GM18508 (cell line): Measurements from ENCODE around the gene RNF149.
"Not testable (repeated sequence)": the region's sequence is repeated elsewhere in the genome, so short reads cannot be mapped to it uniquely, and the experiment has no call there.

Experiments
- ATAC-seq: cut with Tn5 transposase; IDR thresholded peaks from one replicate; pipeline ENCODE4 v1.9.1; 2021; ENCODE audit warnings: moderate number of reproducible peaks; ENCODE audit not compliant: insufficient read depth, unreplicated experiment

The RNF149 gene

GRCh38 chr2:101308432-101309210 is at the start of gene RNF149:
Gene RNF149 (minus strand): TSS chr2:101308701. CDS start chr2:101308588, 113 bp downstream.
- peak; percentile 32 for ATAC-seq

- ATAC-seq, result no peak
These were observed 48.9 kb upstream of the RNF149 start for GRCh38 chr2:101357376-101357775.

GRCh38 chr2:101356521-101356920 is 48.0 kb upstream of the RNF149 start:
- ATAC-seq, result no peak

GRCh38 chr2:101356055-101356454 is 47.6 kb upstream of the RNF149 start:
- no peak for ATAC-seq

GRCh38 chr2:101355401-101356054 is 47.0 kb upstream of the RNF149 start:
- no peak for ATAC-seq

GRCh38 chr2:101354420-101355311 is 46.2 kb upstream of the RNF149 start:
- no peak for ATAC-seq

- not testable (repeated sequence) for ATAC-seq
These were observed 44.1 kb upstream of the RNF149 start for GRCh38 chr2:101352631-101353030.

GRCh38 chr2:101351207-101351606 is 42.7 kb upstream of the RNF149 start:
- no peak for ATAC-seq

GRCh38 chr2:101349893-101350662 is 41.6 kb upstream of the RNF149 start:
- no peak for ATAC-seq

- no peak for ATAC-seq
These were observed 40.4 kb upstream of the RNF149 start for GRCh38 chr2:101348883-101349282.

- ATAC-seq, result no peak
These were observed 38.4 kb upstream of the RNF149 start for GRCh38 chr2:101346909-101347308.

- no peak for ATAC-seq
These were observed 35.6 kb upstream of the RNF149 start for GRCh38 chr2:101344137-101344536.

GRCh38 chr2:101342625-101343008 is 34.1 kb upstream of the RNF149 start:
- no peak for ATAC-seq

- ATAC-seq, result no peak
These were observed 33.6 kb upstream of the RNF149 start for GRCh38 chr2:101341901-101342624.

GRCh38 chr2:101341421-101341820 is 32.9 kb upstream of the RNF149 start:
- ATAC-seq, result no peak

GRCh38 chr2:101340141-101340551 is 31.6 kb upstream of the RNF149 start:
- no peak for ATAC-seq

GRCh38 chr2:101339266-101339880 is 30.9 kb upstream of the RNF149 start:
- no peak for ATAC-seq

- no peak for ATAC-seq
These were observed 29.4 kb upstream of the RNF149 start for GRCh38 chr2:101337877-101338276.
